ENCODE results near the gene NTRK2.

Gene NTRK2

DNA sequence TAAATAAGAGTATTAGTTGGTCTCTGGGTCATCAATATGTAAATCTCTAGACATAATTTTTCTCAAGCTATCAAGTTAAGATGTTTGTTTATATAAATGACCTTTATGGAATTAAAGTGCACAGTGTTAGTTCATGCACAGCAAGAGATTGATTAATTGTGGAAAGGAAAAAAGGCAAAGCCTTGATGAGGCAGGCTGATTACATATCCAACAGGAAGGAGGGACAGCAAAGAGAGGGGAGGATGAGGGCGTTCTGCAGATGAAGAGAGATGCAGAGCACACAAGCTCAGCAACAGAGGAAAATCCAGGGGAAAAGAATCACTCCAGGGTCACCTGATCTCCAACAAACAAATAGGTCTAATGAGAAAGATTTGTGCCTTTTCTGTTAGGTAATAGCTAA is 16.5 kb downstream of the NTRK2 start:
- no peak for DNase-seq

DNA sequence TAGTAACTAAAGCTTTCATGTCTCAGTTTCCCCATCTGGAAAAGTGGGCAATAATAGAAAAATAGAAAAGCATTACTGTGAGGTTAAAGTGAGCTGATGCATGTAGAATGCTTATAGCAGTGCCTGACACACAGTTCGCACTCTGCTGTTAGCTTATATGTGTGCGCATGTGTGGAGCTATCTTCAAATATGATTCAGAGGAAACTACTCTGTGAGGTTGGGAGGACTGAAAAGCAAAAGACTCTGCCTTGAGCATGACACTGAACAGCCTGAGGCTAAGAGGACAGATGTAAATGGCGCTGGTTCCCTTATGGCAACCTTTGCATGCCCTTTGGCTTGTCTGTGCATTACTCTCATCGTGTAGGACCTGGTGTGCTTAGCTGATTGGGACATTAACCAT is 19.4 kb downstream of the NTRK2 start:
- no peak for DNase-seq

DNA sequence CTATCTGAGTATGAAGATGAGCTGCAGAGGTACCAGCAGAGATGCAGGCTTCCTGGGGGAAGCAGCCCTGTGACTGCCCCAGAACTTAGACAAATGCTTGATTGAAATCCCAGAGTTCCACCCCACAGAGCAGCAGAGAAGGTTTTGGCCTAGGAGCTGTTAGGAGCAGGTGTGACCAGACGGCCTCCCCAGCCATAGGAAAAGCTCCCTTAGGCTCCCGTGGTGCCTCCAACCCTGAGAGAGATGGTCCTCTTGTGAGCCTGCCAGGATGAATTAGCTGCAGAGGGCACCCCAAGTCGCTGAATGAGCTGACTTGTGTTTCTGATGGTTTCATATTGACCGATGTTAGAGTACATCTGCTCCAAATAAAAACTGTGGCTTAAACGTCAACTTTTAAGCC is 22.1 kb downstream of the NTRK2 start:
- DNase-seq = peak; percentile 7

DNA sequence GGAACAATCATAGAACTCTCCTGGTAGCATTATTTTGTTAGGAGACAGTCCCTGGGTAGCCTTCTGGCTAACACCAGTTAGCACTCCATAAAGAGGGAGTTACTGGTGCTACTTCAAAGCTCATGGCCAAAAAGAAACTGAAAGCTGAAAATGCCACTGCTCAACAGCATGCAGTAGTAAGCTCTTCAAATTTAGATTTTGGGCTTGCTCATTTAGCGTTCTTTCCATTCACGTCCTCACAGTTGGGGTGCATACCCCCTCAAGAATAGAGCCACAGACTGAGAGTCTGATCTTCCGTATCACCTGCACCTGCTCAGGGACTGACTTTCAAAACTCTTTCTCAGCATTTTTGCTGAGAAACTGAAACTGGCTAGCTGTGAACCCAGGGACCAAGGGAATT is 24.7 kb downstream of the NTRK2 start:
- DNase-seq = peak; percentile 80

DNA sequence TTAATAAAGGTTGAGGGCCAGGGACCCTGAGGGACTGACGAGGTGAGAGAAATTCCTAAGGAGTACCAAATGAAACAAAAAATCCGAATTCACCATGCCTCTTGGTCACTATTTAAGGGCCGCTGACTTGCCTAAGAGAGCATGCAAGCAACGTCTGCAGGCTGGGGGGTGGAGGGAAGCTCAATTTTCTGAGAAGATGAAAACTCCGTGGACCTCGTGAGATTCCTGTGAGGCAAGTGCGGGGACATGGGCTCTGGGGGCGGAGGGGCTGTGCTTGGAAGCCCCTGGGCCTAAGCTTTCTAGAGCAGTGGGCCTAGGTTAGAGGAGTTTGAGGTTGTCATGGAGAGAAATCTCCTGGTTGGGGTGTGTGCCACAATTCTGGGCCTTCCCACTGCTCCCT is 27.5 kb downstream of the NTRK2 start:
- no peak for DNase-seq

DNA sequence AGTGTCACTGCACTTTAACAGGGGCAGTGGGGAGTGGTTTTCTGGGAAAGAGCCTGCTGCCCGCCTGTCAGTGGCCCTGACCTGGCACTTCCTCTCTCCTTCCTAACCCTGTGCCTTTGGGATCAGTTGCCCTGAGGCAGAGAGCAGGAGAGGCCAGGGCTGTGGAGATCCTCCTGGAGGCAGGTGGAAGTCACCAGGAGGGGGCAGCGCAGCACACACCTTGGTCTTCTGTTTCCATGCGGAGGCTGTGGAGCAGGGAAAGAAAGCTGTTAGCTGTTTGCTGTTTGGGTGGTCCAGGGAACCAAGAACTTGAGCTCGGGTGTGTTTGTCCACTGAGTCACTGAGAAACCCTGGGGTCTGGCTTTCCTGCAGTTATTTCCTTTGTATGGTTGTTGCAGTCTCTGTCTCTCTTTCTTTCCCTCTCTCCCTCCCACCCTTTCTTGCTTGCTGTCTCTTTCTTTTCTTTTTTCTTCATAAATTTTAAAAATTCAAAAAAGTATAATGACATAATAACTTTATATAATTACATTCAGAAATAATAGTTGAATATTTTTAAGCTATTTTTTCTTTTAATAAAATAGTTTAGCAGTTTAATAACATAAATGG is 28.1 kb downstream of the NTRK2 start:
- peak; percentile 25 for DNase-seq

DNA sequence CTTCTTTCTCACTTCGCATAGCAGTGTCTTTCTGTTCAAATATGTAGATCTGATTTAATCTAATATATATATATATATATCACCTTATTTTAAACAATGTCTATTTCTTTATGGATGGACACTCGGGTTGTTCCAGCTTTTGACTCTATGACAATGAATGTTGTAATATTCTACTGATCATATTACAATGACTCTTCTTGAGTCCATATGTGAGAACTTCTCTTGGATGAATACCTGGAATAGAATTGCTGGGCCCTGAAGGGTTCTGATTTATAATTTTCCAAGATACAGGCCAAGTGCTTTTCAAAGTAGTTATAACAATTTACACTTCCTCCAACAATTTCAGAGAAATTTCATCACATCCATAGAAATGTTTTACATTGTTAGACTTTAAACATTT is 28.8 kb downstream of the NTRK2 start:
- DNase-seq = no peak

DNA sequence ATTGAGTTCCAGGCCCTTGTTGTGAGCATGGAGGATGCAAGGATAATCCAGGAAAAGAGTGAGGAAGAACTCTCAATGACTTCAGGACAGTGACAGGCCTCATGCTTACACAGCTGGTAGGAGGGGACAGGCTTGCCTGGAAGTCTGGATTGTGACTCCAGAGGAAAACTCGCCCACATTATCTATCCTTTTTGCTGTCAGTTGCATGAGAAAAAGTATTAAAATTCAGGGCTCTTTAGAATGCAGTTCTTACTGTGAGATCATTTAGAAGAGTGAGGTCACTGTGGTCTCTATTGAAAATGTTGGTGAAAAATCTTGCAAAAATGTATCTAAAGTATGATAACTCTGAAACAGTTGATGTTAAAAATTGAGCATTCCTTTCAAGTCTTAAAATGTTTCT is 30.5 kb downstream of the NTRK2 start:
- no peak for DNase-seq

DNA sequence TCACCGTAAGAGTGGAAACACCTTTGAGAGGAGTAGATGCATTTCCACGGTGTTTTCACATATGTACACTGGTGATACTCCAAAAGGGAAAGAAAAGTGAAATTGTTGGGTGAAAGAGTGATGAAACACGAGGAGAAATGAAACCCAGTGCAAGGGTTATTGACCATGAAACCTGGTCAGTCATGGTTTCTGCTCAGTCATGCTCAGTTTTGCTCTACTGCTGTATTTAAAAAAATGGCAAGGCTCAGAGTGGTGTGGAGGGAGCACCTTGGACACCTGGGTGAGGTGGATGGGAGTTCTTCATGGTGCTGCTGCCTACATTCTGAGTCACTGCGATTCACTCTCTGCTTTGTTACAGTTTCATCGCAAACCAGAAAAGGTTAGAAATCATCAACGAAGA is 32.3 kb downstream of the NTRK2 start:
- DNase-seq = no peak

DNA sequence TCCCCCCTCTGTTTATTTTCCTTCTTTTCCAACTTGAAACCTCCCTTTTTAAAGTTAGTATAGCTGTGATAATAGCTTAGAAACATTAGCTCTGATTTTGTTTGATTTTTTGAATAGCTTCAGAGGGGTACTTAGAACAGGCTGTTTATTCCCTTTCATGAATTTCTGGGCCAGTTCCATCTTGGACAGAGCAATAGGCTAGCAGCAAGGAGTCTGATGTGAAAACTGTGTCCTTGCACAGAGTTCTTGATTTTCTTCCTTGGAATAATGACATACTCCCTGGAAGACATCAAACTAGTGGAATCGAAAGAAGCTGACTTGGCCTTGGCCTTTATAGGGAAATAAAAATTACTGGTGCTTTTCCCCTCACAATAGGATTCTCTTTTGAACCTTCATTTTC is 32.9 kb downstream of the NTRK2 start:
- DNase-seq = no peak

DNA sequence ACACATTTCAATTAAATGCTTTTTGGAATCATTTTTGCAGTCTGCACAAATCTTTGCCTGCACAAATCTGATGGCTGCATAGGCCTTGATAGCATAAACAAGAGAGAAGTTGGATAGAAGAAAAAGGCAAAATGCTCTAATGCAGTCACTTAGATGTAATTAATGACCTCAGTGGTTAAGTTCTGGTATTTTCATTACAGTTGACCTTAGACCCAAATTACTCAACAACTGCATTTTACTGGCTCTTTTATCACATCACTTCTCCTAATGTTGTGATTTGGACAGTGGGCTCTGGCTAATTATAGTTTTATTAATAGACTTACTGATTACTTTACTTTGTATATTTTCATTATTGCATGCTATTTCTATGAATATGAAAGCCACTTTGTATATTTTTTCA is 34.3 kb downstream of the NTRK2 start:
- DNase-seq = no peak

DNA sequence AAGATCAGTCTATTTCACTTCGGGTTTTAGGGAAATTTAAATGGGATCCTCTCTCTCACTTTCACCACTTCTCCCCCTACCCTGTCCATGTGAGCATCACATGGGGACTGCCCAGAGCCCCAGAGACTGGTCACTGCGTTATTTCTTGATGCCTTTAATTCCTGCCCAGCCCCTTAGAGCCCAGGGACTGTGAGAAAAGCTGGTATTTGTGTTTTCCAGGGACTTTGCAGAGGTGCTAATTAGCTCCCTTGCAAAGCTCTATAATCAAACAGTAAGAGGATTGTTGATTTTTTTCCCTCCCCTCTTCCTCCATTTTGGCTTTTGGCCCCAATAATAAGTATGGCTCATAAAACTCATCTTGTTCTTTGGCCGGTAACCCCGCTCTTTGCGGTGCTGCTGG is 35.6 kb downstream of the NTRK2 start:
- DNase-seq = no peak

DNA sequence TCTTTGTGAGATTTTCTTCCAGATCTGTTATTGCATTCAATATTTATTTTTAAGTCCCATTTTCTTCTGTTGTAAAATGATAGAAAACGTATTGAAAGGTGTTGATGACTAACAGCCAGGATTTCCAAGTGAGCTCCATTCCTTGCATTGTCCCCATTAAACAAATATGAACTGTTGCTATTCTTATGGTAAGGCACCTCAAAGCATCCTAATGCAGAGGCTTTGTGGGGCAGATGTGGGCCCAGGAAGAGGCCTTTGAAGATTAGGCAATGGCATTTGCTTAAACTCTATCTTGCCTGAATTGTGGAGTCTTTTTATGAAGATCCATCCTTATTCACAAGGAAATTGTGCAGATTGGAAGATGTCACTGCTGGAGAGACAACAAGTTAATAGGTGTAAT is 38.9 kb downstream of the NTRK2 start:
- no peak for DNase-seq

DNA sequence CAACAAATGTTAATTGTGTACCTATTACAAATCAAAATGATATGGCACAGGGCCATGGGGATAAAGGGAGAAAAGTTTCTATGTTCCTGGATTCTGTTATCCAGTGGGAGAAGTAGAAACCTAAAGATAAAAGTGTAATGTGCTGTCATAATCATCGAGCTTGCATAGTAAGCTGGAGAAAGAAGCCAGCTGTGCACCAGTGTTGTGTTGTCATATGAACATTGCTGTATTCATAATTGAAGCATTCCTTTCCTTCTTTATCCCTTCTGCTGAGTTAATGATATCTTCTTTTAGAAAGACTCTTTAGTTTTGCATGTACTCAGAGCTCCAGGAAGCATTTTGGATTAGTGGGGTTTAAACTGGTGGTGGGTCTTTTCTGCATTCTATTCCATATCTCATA is 39.5 kb downstream of the NTRK2 start:
- no peak for DNase-seq

DNA sequence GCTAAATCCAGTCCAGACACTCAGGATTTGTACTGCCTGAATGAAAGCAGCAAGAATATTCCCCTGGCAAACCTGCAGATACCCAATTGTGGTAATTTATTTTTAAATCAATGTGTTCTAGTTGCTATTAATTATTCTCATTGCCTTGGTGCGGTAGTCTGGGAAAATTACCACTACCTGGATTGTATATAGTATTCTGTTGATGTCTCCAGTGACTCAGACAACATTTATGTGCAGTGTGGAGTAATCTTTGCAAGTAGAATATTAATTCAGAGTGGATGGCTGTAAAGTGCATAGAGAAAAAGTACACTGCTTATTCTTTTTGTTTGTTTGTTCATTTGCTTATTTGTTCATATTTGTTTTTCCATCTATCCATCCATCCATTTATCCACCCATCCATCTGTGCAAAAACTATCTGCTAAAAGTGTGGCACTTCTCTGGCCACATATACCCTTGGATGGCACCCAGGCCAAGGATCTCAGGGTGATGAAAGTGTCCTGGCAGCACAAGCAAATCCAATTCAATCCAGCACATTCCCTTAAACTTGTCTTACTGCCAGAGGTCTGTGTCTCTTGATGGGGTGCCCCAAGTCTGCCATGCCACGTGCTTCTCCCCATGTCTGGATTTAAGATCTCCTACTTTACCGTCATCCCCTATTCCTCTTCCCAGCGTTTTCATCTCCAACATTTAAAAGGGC is 41.3 kb downstream of the NTRK2 start:
- no peak for DNase-seq

DNA sequence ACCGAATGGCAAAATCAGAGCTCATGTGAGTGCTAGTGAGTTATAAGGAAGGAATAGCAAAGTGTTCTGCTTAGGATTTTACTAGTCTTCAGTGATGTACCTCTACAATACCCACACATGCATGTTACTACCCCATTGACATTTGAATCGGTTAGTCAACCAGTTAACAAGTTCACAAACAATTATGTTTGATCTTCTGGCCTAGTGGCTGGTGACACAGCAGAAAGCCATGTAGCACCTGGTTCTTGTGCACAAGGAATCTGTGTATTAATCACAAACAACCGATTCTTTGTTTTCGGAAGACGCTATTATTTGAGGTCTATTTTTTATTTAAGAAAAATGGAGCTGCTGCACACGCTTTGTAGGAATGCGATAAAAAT is 41.9 kb downstream of the NTRK2 start:
- no peak for DNase-seq

DNA sequence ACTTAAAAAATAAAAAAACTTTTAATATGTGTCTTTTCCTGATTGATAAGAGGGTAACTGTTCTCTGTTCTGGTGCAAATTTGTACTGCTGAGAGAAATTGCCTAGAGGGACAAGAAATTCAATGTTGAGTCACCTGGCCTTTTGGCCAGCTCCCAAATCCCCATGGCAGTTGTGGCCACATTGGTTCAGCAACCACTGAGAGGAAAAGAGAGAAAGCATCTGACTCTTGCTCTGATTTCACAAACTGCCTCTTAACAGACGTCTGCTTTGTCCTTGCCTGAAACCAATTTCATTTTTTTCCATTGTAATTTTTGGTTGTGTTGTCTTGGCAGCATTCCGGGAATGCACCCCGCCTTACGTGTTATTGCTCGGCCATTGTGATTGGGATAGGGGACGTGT is 42.4 kb downstream of the NTRK2 start:
- DNase-seq = peak; percentile 54

DNA sequence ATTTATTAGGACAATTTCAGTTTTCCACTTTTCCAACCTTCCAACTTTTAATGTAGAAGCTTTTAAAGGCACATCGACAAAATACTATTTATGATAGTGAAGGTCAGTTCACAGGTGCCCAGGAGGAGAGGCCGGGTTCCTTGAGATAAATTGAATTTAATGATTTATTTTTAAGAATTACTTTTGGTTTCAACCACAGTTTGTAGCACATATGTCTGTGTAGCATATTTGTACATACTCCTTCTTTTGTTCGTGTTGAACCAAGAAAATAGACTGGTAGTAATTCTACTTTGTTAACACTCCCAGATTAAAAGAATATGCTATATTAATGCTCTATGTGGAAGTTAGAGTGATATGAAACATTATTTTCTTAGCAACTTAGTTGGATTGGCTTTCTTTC is 46.7 kb downstream of the NTRK2 start:
- no peak for DNase-seq

DNA sequence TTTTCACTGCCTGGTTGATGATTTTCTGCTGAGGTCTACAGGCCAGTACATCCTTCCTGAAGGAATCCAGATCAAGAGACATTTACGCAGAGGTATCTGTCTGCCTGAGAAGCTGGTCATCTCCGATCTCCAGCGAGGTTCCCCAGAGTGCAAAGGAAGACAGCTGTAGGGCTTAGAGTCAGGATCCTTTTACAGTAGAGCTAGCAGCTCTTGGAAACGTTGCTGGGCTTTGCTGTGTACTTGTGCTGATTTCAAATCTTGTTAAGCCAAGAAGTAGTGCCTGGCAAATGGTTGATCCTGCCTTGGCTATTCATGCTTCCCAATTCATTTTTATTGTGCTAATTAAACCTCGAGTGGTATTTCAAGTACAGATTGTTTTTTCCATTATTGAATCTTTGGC is 48.9 kb downstream of the NTRK2 start:
- DNase-seq = no peak

DNA sequence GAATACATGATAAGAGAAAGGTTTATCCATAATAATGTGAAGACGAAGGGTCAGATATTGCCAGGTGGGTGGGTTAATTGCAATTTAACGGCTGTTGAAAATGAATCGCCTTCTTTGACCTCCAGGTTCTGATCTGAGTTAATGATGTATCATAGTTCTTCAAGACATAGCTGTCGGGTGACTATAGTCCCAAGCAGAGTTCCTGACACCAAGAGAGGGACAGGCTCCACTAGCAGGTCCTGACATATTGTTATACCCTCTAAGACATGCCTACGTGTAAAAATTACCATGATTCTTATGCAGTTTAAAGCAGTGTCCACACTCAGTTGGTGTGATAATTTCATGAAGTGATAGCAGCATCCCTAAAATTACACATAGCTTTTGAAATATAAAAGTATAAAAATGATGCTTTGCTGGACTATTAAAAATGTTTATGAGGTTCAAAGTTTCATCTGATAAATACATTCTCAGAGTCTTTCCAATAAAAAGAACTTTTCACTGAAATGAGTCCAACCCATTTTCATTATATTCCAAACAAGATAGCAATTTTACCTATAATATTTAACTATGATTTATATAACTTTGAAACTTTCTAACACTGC is 53.0 kb downstream of the NTRK2 start:
- no peak for DNase-seq

DNA sequence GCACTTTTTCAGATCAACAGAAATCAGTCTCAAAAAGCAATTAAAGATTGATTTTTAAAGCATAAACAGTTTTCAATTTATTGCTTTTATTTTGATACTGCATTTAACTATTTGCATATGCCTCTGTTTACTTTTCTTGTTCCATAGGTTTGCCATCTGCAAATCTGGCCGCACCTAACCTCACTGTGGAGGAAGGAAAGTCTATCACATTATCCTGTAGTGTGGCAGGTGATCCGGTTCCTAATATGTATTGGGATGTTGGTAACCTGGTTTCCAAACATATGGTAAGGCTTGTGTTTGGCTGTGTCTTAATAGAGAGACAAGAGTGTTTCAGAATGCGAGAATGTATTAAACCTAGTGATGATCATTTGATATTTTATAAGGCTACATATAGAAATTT is 53.9 kb downstream of the NTRK2 start:
- no peak for DNase-seq

DNA sequence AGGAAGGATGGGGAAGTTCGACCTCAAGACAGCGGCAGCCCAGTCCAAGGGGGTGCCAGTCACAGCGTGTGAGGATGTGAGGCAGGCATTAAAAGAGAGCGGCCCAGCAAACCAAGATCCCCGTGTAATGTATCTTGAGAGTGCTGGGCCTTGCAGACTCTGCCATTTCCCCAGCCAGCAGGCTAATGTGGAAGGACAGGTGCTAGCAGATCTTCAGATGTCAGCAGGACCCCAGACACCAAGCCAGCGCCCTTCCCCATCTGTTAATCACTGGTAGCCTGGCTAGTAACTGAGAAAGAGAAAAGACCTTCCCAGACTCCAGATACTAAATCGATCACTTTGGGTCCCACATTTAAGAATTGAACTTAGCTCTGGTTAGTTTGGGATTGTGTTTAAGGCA is 62.2 kb downstream of the NTRK2 start:
- no peak for DNase-seq

DNA sequence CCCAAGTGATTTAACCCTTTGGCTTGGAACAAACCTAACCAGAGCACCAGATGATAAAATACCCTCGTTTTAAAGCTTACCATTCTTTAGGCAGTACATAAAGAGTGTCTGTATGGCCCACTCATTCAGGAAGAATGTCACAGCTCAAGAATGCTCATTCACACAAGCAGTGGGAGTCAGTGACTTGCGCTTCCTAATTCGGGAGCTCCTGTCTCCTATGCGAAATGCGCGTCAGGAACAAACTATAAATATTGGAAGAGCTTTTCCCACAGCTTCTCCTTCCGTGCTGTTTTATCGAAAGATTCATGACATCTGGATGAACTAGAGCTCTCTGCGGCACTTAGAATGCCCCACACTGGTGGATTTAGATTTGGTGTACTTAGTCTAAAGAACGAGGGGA is 66.6 kb downstream of the NTRK2 start:
- DNase-seq = no peak

DNA sequence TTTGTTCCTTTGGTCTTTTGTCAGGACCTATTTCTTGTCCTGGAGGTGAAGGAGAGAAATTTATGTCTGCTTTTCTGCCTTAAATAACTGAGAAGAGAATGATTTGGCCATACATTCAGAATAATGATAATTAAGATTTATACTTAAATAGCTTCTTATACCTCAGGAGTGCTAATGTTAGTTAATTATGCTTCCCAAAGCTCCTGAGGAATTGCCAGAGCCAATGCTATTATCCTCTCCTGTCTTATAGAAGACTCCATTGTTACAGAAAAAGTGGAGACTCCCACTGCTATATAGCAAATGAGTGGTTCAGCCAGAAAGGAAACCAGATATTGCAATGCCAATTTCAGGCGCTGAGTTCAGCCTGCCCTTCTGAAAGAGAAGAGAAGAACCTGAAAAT is 67.0 kb downstream of the NTRK2 start:
- DNase-seq = no peak

DNA sequence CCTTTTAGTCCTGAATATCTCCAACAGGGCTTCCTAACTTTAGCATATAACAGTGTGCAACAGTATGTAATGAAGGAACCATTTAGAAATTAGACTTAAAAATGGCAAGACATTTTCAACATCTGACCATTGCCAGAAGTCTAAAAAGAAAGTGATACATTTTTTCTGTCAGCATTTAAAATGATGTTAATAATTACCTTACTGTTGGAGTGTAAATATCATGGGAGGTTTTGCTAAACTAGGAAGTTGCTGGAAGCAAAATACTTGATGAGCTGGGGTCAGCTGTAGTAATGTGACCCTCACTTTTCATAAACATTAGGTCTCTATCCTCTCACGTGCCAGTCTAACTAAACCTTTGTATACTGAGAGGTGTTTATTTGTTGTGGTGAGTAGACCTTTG is 68.8 kb downstream of the NTRK2 start:
- DNase-seq = no peak

Measured in RPMI8226 (cell line).